Tibial nerve (tissue), 4 donors: ENCODE measurements around the gene FA2H. TPM values are rescaled to one million over a fixed set of nuclear protein-coding genes. Genes with fewer than 3 reads are reported as not detected.
"Not testable (repeated sequence)": the region's sequence is repeated elsewhere in the genome, so short reads cannot be mapped to it uniquely, and the experiment has no call there.

Source experiments
- DNase-seq, 2 donors: peaks; one replicate each; pipeline ENCODE4 v3.0.0-alpha.2; 2019; ENCODE audit warnings: low spot score in 2 of 2
- H3K27ac ChIP-seq, 4 donors: fragments of 200-600 bp; sonication (generic) in 3 of 4; one replicate each; pipeline ENCODE4 v1.5.1; 2017 to 2019; ENCODE audit warnings: mild to moderate bottlenecking in 1 of 4
- H3K27me3 ChIP-seq, 2 donors: fragments of 200-600 bp; sonication (generic) in 1 of 2; one replicate each; pipeline versions ENCODE4 v1.5.1 to v1.6.0; 2017 to 2019
- H3K36me3 ChIP-seq, 3 donors: fragments of 200-600 bp; sonication (generic); one replicate each; pipeline ENCODE4 v1.5.1; 2018 to 2019
- H3K4me1 ChIP-seq, 4 donors: fragments of 200-600 bp; sonication (generic) in 3 of 4; one replicate each; pipeline ENCODE4 v1.5.1; 2017 to 2019
- H3K4me3 ChIP-seq, 4 donors: fragments of 200-600 bp; sonication (generic) in 3 of 4; one replicate each; pipeline ENCODE4 v1.5.1; 2017 to 2019; ENCODE audit warnings: mild to moderate bottlenecking in 1 of 4, moderate library complexity in 1 of 4
- H3K9me3 ChIP-seq, 4 donors: fragments of 200-600 bp; sonication (generic) in 3 of 4; one replicate each; pipeline ENCODE4 v1.5.1; 2017 to 2019
- CTCF ChIP-seq, 5 experiments: fragments of 200-600 bp in 3 of 5; fragments of 450-650 bp in 2 of 5; sonication (generic) in 3 of 5; IDR thresholded peaks; one replicate each; pipeline ENCODE4 v1.5.1; 2016 to 2019; ENCODE audit warnings: antibody characterized with exemption in 5 of 5, mild to moderate bottlenecking in 3 of 5, moderate library complexity in 2 of 5
- EP300 ChIP-seq, 2 donors: sonication (generic); formaldehyde crosslinking; IDR thresholded peaks; one replicate each; pipeline ENCODE4 v1.6.1; 2017; ENCODE audit warnings: antibody characterized with exemption in 2 of 2, mild to moderate bottlenecking in 1 of 2
- POLR2A ChIP-seq, 2 donors: fragments of 450-650 bp; IDR thresholded peaks; one replicate each; pipeline ENCODE4 v1.6.1; 2017; ENCODE audit warnings: antibody characterized with exemption in 2 of 2, mild to moderate bottlenecking in 2 of 2, moderate library complexity in 2 of 2
- WGBS, 2 donors: methylation state at CpG; one replicate each; pipeline ENCODE4 v1.1.5; 2018; 5-methylcytosine and 5-hydroxymethylcytosine counted together
- total RNA-seq, 4 donors: library from RNA; depleted of rRNA; stranded (reverse); fragments of >200 nt; gene quantifications; one replicate each; pipeline ENCODE4 v1.1.0, GENCODE V29; 2016

Gene FA2H
- total RNA-seq, 4 donors from 2014 or later: 11.9 to 31.6 (median 21.6) TPM

- peaks cover 0 to 39% (median 6%) of the 10 kb centered on the region in 4 donors for H3K4me1 ChIP-seq
- no peak overlapping the region for H3K4me3 ChIP-seq
- 85% methylated on average over 13 of the region's 13 CpGs for WGBS, 2 donors
- peak overlapping the region in 1 of 4 donors; percentile 22 for H3K27ac ChIP-seq
- peaks cover 0 to 9% (median 0%) of the 10 kb centered on the region in 3 donors for H3K36me3 ChIP-seq
- peaks cover 0 to 29% of the 10 kb centered on the region in 2 donors for H3K27me3 ChIP-seq
- TF ChIP-seq EP300 (IDR thresholded peaks at IDR 0.05) (no peak), POLR2A (IDR thresholded peaks at IDR 0.05) (no peak), CTCF (IDR thresholded peaks at IDR 0.05) (no peak)
- DNase-seq: no peak
- H3K9me3 ChIP-seq: peaks cover 0 to 3% (median 0%) of the 10 kb centered on the region in 4 donors
These were observed 3.6 kb downstream of the FA2H start for GRCh38 chr16:74770831-74771526.

- no peak for DNase-seq
- peak overlapping the region in 1 of 4 donors; percentile 52 for H3K27ac ChIP-seq
- peaks cover 0 to 26% of the 10 kb centered on the region in 2 donors for H3K27me3 ChIP-seq
- TF ChIP-seq POLR2A (IDR thresholded peaks at IDR 0.05): no peak
- TF ChIP-seq CTCF (IDR thresholded peaks at IDR 0.05): no peak
- no peak for TF ChIP-seq EP300 (IDR thresholded peaks at IDR 0.05)
- H3K4me3 ChIP-seq: no peak overlapping the region
- H3K4me1 ChIP-seq: peaks cover 0 to 33% (median 4%) of the 10 kb centered on the region in 4 donors
- H3K36me3 ChIP-seq: peaks cover 0 to 9% (median 0%) of the 10 kb centered on the region in 3 donors
- WGBS, 2 donors: 72 to 78% methylated on average over 10 of the region's 10 CpGs
- H3K9me3 ChIP-seq: peaks cover 0 to 3% (median 0%) of the 10 kb centered on the region in 4 donors
These were observed 4.9 kb downstream of the FA2H start for GRCh38 chr16:74769586-74770190.

DNA sequence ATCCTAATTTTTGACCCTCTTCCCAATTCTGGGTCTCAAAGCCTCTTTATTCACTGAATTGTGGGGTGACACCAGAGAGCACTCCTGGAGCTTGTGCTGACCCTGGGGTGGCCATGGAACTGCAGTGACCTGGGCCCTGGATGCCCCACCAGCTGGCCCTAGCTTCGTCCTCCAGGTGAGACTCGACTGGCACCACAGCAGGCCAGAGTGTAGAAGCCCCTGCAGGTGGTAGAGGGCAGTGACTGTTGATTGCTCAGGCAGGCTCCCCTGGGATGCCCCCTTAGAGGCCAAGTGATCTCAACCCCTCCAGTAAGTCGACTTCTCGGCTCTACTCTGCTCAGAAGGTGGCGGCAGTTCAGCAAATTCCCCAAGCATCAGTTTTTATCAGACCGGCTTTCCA lies 6.4 kb downstream of the FA2H start:
- TF ChIP-seq CTCF (IDR thresholded peaks at IDR 0.05) (no peak), POLR2A (IDR thresholded peaks at IDR 0.05) (no peak), EP300 (IDR thresholded peaks at IDR 0.05) (no peak)
- DNase-seq: no peak
- peaks cover 0 to 18% (median 0%) of the 10 kb centered on the region in 4 donors for H3K4me1 ChIP-seq
- no peak overlapping the region for H3K4me3 ChIP-seq
- H3K27me3 ChIP-seq: peaks cover 0 to 19% of the 10 kb centered on the region in 2 donors
- H3K27ac ChIP-seq: peak overlapping the region in 1 of 4 donors; percentile 52
- peaks cover 0 to 9% (median 0%) of the 10 kb centered on the region in 3 donors for H3K36me3 ChIP-seq
- H3K9me3 ChIP-seq: peaks cover 0 to 3% (median 0%) of the 10 kb centered on the region in 4 donors
- 34 to 45% methylated on average over 6 of the region's 6 CpGs for WGBS, 2 donors

- TF ChIP-seq EP300 (IDR thresholded peaks at IDR 0.05) (no peak), POLR2A (IDR thresholded peaks at IDR 0.05) (no peak), CTCF (IDR thresholded peaks at IDR 0.05) (no peak)
- H3K27me3 ChIP-seq: peaks cover 0 to 17% of the 10 kb centered on the region in 2 donors
- no peak overlapping the region for H3K27ac ChIP-seq
- no peak overlapping the region for H3K4me3 ChIP-seq
- H3K4me1 ChIP-seq: peaks cover 0 to 15% (median 0%) of the 10 kb centered on the region in 4 donors
- peaks cover 0 to 9% (median 0%) of the 10 kb centered on the region in 3 donors for H3K36me3 ChIP-seq
- WGBS, 2 donors: 54 to 68% methylated on average over 7 of the region's 7 CpGs
- H3K9me3 ChIP-seq: peaks cover 0 to 3% (median 0%) of the 10 kb centered on the region in 4 donors
- DNase-seq: no peak
These were observed 6.9 kb downstream of the FA2H start for GRCh38 chr16:74767749-74768148.

DNA sequence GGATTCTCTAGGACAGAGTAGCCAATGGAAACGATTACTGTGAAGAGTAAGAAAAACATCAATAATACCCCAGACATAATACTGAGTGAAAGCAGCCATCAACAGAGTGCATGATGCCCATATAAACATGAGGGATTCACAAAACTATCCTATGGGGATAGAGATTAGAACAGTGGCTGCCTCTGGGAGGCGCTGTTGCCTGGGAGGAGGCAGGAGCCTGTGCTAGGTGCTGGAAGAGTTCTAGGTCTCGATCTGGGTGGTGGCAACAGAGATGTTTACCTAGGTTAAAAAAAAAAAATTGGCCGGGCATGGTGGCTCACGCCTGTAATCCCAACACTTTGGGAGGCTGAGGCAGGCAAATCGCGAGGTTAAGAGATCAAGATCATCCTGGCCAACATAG lies 7.9 kb downstream of the FA2H start:
- peaks cover 0 to 14% (median 0%) of the 10 kb centered on the region in 4 donors for H3K4me1 ChIP-seq
- no peak for DNase-seq

GRCh38 chr16:74764184-74764583 lies 10.4 kb downstream of the FA2H start:
- not testable (repeated sequence) for H3K27ac ChIP-seq, H3K9me3 ChIP-seq, H3K27me3 ChIP-seq, H3K4me3 ChIP-seq, H3K36me3 ChIP-seq, DNase-seq
- 77 to 85% methylated on average over 3 of the region's 3 CpGs for WGBS, 2 donors
- H3K4me1 ChIP-seq: peaks cover 0 to 14% (median 0%) of the 10 kb centered on the region in 4 donors

More for the DNA sequence above, 7.9 kb downstream of the FA2H start:
- H3K27ac ChIP-seq: no peak overlapping the region
- 87 to 91% methylated on average over 7 of the region's 7 CpGs for WGBS, 2 donors
- TF ChIP-seq POLR2A (IDR thresholded peaks at IDR 0.05) (no peak), EP300 (IDR thresholded peaks at IDR 0.05) (no peak), CTCF (IDR thresholded peaks at IDR 0.05) (no peak)
- H3K36me3 ChIP-seq: peaks cover 0 to 9% (median 0%) of the 10 kb centered on the region in 3 donors
- H3K27me3 ChIP-seq: peaks cover 0 to 10% of the 10 kb centered on the region in 2 donors
- peaks cover 0 to 3% (median 0%) of the 10 kb centered on the region in 4 donors for H3K9me3 ChIP-seq
- H3K4me3 ChIP-seq: no peak overlapping the region
